ENCODE data around the gene VSNL1. TPM values are rescaled to one million over a fixed set of nuclear protein-coding genes. Genes with fewer than 3 reads are reported as not detected.

VSNL1 gene
- total RNA-seq, 1 donor from 2014 or later: 19.2 TPM

DNA sequence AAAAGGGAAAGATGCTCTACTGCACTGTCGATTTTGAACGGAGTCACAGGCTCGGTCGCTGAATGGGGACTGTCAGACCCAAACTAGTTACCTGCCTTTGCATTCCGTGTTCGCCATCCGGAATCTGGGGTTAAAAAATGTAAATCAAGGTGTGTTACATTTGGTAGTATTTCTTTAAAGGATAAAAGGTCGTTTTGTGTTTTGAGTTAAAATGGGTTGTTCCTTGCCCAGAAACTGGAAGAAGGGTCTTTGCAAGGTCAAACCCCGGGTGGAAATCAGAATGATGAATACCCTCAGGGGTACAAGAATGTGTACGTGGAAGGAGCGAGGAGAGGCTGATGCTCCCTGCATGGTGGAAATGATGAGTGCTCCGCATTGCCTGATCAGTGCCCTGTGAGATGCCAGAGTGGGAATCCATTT is 1.0 kb downstream of the VSNL1 start:
- H3K9me3 ChIP-seq: no peaks in the 10 kb centered on the region
- H3K4me3 ChIP-seq: peak overlapping the region; percentile 54 to 59
- no peaks in the 10 kb centered on the region for H3K36me3 ChIP-seq
- TF ChIP-seq, protein P1, sequence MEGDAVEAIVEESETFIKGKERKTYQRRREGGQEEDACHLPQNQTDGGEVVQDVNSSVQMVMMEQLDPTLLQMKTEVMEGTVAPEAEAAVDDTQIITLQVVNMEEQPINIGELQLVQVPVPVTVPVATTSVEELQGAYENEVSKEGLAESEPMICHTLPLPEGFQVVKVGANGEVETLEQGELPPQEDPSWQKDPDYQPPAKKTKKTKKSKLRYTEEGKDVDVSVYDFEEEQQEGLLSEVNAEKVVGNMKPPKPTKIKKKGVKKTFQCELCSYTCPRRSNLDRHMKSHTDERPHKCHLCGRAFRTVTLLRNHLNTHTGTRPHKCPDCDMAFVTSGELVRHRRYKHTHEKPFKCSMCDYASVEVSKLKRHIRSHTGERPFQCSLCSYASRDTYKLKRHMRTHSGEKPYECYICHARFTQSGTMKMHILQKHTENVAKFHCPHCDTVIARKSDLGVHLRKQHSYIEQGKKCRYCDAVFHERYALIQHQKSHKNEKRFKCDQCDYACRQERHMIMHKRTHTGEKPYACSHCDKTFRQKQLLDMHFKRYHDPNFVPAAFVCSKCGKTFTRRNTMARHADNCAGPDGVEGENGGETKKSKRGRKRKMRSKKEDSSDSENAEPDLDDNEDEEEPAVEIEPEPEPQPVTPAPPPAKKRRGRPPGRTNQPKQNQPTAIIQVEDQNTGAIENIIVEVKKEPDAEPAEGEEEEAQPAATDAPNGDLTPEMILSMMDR (IDR thresholded peaks at IDR 0.05): no peak
- no peak for TF ChIP-seq POLR2A (IDR thresholded peaks at IDR 0.05)
- TF ChIP-seq POLR2AphosphoS5 (IDR thresholded peaks at IDR 0.05; ENCODE audit: insufficient read depth in 1 of 2, low read depth in 1 of 2): no peak
- no peak for DNase-seq (ENCODE audit: extremely low spot score in 2 of 2)
- no peak overlapping the region for H3K27ac ChIP-seq
- intact Hi-C loops (cut with DNase I): no loop called here
- peaks cover 12% of the 10 kb centered on the region for H3K4me1 ChIP-seq
- H3K27me3 ChIP-seq: no peaks in the 10 kb centered on the region

DNA sequence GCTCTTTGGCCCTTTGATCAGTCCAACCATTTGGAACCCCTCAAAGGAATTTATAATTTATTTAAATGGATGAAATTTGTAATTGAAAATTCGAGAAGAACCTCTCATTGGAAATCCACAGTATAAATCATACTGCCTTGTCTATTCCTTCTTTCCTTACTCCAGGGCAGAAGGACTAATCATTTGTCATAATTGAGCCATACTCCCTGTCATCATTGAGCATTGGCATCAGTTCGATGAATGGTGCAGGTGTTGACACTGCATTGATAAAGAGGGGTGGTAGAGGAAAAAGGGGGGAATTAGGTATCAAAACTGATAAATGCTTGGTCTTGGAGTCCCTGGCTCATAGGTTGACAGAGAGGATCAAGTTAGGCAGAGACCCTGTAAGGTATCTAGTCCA is 2.0 kb downstream of the VSNL1 start:
- intact Hi-C loops (cut with DNase I): no loop called here
- DNase-seq (ENCODE audit: extremely low spot score in 2 of 2): no peak
- TF ChIP-seq POLR2AphosphoS5 (IDR thresholded peaks at IDR 0.05; ENCODE audit: insufficient read depth in 1 of 2, low read depth in 1 of 2) (no peak), POLR2A (IDR thresholded peaks at IDR 0.05) (no peak)
- TF ChIP-seq, protein P1 (IDR thresholded peaks at IDR 0.05): no peak
- H3K4me3 ChIP-seq: peak overlapping the region in 1 of 2 donors; percentile 59
- no peaks in the 10 kb centered on the region for H3K27me3 ChIP-seq
- H3K9me3 ChIP-seq: no peaks in the 10 kb centered on the region
- H3K27ac ChIP-seq: no peak overlapping the region
- peaks cover 12% of the 10 kb centered on the region for H3K4me1 ChIP-seq
- no peaks in the 10 kb centered on the region for H3K36me3 ChIP-seq

DNA sequence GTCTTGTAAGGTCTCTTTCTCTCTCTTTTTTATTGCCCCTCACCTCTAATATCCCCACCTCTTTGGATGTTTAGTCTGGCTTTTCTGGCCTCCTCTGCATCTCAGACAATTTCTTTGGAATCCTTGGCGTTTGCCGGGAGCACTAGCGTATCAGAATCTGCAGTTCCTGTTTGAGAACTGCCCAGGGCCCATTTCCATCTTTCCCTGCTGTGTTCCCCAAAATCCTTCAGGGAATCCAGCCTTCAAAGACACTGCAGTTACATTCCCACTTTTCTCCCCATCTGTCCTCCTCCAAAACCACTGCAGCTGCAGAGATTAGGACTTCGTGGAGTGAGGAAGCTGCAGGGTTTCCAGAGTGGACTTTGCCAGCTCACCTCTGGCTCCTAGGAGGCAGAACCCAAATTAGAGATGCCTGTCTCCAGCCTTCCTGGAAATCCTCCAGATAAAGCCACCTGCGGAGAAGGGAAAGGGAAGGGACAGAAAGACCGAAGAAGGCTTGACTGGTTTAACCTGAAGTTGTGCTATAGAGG is 2.7 kb downstream of the VSNL1 start:
- intact Hi-C loops (cut with DNase I): no loop called here
- no peaks in the 10 kb centered on the region for H3K36me3 ChIP-seq
- TF ChIP-seq POLR2AphosphoS5 (IDR thresholded peaks at IDR 0.05; ENCODE audit: insufficient read depth in 1 of 2, low read depth in 1 of 2): no peak
- no peak for TF ChIP-seq POLR2A (IDR thresholded peaks at IDR 0.05)
- TF ChIP-seq, protein P1 (IDR thresholded peaks at IDR 0.05): no peak
- no peak overlapping the region for H3K4me3 ChIP-seq
- DNase-seq (ENCODE audit: extremely low spot score in 2 of 2): no peak
- no peaks in the 10 kb centered on the region for H3K27me3 ChIP-seq
- no peaks in the 10 kb centered on the region for H3K9me3 ChIP-seq
- peaks cover 12% of the 10 kb centered on the region for H3K4me1 ChIP-seq
- no peak overlapping the region for H3K27ac ChIP-seq

DNA sequence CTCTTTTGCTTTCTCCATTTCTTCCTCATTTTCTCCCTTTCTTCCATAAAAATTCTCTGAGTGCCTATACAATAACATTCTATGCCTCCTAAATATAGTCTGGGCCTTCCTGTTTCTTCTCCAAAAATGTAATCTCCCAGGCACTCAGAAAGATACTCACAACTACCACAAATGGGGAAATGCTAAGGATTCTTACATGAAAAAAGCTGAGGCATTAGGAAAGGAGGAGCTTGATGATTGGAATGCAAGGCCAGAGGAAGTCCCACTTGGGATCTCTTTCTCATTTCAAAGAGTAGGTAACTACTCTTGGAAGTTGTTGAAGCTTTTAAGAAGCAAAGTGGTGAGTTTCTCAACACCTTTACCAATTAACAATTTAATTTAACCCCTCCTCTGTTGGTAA is 3.4 kb downstream of the VSNL1 start:
- Histone ChIP-seq H3K27ac (no peak overlapping the region), H3K27me3 (no peaks in the 10 kb centered on the region), H3K4me3 (no peak overlapping the region), H3K36me3 (no peaks in the 10 kb centered on the region), H3K4me1 (peaks cover 12% of the 10 kb centered on the region), H3K9me3 (no peaks in the 10 kb centered on the region)
- TF ChIP-seq POLR2A (IDR thresholded peaks at IDR 0.05) (no peak), POLR2AphosphoS5 (IDR thresholded peaks at IDR 0.05; ENCODE audit: insufficient read depth in 1 of 2, low read depth in 1 of 2) (no peak)
- TF ChIP-seq, protein P1 (IDR thresholded peaks at IDR 0.05): no peak
- intact Hi-C loops (cut with DNase I): no loop called here
- no peak for DNase-seq (ENCODE audit: extremely low spot score in 2 of 2)

DNA sequence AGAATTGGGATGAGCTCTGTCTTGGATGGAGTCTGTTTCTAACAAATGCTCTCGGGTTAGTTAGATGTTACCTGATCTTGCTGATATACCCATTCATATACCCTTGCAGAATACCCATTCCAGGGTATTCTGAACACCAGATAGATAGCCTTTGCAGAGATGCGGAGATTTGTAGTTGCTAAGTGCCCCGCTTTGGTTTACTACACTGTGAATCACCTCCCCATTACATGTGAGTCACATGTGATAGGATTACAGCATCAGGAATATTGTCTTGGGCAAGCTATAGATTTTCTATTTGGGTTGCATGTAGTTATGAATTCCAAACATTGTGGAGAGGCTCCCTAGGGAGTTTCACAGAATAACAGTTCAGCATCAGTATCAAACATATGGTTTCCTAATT is 3.8 kb downstream of the VSNL1 start:
- Histone ChIP-seq H3K27me3 (no peaks in the 10 kb centered on the region), H3K9me3 (no peaks in the 10 kb centered on the region), H3K4me3 (no peak overlapping the region), H3K27ac (no peak overlapping the region), H3K4me1 (peaks cover 12% of the 10 kb centered on the region), H3K36me3 (no peaks in the 10 kb centered on the region)
- TF ChIP-seq, protein P1 (IDR thresholded peaks at IDR 0.05): no peak
- TF ChIP-seq POLR2A (IDR thresholded peaks at IDR 0.05) (no peak), POLR2AphosphoS5 (IDR thresholded peaks at IDR 0.05; ENCODE audit: insufficient read depth in 1 of 2, low read depth in 1 of 2) (no peak)
- intact Hi-C loops (cut with DNase I): no loop called here
- DNase-seq (ENCODE audit: extremely low spot score in 2 of 2): no peak

Measured in vagina (tissue), 2 donors.